Activated CD8-positive, alpha-beta memory T cell treated with anti-CD3 and anti-CD28 coated beads for 48 hours (primary cell): ENCODE data around the gene KBTBD8.

Experiments
- DNase-seq, 3 experiments: peaks; one replicate each; pipeline ENCODE4 v3.0.0-alpha.2; 2020; ENCODE audit warnings: low read depth in 2 of 3, low spot score in 2 of 3

KBTBD8 gene

DNA sequence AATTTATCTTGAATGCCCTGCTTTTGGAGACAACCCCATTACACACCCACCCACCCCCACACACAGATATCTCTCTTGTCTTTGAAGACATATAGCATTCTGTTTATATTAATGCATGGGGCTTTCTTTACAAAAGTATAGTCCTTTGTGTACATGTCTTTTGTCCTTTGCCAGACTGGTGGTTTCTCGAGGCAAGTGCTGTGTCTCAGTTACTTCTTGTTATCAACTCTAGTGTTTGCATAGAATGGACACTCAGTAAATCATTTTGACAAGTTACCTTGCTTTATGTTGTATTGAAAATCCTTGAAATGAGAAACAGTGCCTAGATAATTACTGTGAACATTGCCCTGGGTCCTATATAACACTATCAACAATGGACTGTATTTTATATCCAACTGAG is 33.9 kb downstream of the KBTBD8 start:
- DNase-seq, result no peak

DNA sequence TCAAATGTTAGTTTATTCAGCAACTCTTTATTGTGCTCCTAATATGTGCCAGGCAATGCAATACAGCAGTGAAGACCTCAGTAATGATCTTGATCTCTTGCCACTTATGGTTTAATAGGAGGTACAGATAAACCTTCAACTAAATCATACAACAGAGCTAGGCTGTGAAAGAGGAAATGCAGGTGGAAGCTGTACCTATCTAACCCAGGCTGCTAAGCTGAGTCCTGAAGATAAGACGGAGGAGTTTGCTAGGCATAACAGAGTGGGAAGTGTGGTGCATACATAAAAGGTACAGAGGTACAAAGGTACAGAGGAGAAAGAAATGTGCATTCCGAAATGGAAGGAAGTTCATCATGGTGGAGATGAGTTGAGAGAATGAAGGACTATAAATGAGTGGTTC is 35.0 kb downstream of the KBTBD8 start:
- DNase-seq, result no peak

DNA sequence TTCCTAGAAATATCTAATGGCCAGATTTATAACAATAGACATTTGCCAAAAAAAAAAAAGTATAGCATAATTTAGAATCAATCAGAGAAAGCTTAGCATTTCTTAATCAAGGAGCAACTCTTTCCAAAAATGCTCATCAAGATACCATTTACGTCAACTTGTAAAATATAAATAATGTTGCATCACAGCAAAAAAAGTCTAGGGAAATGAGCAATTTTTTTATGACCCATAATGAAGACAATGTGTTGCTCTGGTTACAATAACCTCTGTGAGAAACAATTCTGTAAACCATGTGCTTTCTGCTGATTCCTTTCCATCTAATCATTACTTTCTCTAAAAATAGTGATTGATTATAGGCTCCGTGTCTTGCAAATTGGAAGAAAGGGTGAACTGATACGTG is 36.3 kb downstream of the KBTBD8 start:
- no peak for DNase-seq

DNA sequence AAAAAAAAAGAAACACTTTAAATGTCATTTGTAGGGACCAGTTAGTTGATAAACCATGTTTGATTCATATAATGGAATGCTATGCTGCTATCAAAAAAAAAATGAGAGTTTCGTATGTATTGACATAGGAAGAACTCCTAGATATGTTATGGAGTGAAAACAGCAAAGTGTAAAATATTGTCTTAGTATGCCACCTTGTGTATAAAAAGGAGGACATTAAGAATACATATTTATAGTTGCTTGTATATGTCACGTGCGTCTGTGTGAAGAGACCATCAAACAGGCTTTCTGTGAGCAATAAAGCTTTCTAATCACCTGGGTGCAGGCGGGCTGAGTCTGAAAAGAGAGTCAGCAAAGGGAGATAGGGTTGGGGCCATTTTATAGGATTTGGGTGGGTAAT is 39.5 kb downstream of the KBTBD8 start:
- no peak for DNase-seq

DNA sequence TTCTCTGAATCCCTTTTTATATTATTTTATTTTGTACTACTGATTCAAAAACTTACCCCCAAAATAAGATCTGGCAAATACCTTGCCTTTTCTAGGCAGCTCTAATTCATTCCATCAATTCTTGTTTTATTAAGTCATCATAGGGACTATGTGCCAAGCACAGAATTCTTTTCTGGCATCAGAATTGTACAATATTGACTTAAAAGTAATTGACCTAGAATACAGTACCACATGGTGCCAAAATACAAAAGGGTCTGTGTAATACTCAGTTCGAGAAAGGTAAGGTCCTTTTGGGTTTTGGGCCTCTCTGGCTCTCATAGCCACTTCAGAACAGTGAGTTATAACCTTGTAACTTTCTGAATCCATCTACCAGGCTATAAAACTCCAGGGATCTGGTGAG is 46.2 kb downstream of the KBTBD8 start:
- DNase-seq, result no peak

DNA sequence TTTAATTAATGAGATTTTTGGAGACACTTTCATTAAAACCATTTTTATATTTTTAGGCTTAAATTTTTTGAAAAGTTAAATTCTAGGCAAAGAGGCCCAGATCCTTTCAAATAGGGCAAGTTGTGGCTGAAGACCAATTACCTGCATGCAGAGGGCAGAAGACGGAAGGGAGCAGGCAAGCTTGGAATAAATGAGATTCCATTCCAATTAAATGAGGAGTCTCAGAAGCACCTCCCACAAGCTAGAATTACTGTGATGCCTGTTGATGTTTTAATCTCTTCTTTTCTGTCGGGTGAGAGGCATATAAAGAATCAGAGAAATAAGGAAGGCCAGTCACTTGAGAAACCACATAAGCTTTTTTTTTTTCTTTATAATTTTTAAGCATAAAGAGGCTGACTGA is 46.8 kb downstream of the KBTBD8 start:
- no peak for DNase-seq

DNA sequence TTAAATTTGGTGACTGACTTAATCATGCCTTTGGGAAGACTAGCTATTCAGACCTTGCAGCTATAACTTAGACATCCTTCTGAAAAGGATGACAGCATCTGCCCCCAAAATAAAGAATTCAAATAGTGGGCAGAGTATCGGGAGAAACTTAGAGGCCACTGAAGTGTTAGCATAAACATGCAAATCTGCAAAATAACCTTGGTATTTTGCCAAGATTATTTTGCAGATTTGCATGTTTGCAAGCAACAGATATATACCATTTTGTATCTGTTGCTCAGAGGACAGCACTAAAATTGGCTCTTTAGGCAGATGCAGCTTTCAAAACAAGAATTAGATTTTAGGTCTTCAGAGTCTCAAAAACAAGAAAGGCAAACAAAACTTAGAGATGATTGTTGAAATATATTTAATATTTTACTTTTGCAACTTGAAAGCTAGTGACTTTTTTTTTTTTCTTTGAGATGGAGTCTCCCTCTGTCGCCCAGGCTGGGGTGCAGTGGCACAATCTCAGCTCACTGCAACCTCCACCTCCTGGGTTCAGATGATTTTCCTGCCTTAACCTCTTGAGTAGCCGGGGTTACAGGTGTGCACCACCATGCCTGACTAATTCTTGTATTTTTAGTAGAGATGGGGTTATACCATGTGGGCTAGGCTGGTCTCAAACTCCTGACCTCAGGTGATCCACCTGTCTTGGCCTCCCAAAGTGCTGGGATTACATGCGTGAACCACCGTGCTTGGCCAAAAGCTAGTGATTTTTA is 47.8 kb downstream of the KBTBD8 start:
- DNase-seq, result no peak

DNA sequence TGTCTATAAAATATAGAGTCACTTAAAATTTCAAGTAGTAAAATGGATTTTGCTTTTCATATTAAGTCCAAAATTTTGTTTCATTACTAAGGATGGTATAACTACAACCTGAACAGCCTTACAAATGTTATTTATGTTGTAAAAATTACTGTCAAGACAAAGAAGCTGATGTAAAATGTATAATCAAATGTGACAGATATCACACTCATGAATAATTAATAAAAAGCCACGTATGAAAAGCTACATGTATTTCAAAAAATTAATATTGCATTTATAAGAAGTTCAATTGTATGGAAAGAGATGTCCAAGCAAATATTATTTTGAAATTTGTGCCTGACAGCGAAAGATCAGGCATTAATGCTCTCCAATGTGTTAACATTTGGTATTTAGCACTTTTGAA is 48.9 kb downstream of the KBTBD8 start:
- no peak for DNase-seq

DNA sequence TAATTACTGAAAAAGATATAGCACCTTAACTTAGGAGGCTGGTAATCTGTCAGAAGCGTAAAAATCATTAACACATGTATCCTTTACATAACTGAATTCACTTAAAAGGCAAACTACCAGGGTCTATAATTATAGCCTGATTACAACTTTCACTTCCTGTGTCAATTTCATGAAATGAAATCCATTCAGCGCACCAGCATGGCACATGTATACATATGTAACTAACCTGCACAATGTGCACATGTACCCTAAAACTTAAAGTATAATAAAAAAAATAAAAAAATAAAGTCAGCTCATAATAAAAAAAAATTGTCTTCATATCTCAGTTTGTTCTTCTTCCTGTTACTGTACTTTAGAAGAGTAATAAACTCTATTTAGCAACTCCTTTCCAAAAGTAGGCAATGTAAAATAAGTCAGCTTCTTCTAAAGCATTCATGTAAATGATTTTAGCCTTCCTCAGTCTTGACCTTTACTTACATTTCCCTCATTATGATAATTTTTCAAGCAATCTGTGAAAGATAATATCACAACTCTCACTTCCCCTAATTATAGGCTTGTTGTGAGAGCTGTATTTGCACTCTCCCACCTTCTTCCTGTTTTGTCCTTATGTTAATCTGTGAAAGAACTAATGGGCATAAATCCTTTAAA is 50.1 kb downstream of the KBTBD8 start:
- DNase-seq, result no peak

DNA sequence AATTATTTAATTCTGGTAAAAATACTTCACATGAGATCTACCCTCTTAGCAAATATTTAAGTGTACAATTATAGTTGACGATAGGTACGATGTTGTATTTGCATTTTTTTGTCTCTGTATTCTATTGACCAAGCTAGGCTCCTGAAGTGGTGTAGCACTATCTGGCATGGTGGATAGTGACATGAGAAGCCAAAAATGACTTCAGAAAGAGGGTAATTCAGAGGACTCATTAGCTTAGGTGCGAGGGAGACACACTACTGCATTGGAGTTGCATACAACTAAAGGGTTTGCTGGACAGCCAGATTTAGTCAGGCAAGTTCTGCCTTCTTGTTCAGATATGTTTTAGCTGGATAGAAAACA is 50.6 kb downstream of the KBTBD8 start:
- DNase-seq, result no peak

DNA sequence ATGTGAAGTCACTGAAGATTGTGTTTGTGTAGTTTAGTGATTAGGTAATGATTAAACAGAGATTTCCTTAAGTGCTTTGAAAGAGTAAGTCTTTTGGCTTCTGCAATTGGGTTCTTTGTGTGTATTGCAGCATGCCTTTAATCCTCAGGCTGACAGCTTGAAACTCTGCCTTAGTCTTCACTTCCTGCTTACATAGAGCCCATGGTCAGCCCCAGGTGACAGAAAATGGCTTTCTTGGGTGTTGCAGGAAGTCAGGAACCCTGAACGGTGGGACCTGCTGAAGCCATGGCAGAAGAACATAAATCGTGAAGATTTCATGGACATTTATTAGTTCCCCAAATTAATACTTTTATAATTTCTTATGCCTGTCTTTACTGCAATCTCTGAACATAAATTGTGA is 61.3 kb downstream of the KBTBD8 start:
- DNase-seq, result no peak
